GM12878 (cell line): ENCODE data around the gene ISL2. TPM values are rescaled to one million over a fixed set of nuclear protein-coding genes. Genes with fewer than 3 reads are reported as not detected.
A peak's percentile ranks its signal among the peaks of the same experiment; 100 is the strongest.

ENCODE experiments used
- ATAC-seq: fragments of 200-7000 bp; cut with Tn5 transposase; 3 replicates; pipeline ENCODE4 v1.9.1; 2020; ENCODE audit warnings: mild to moderate bottlenecking, moderate library complexity
- BruUV-seq: library from RNA; stranded (reverse); fragments of 400-500 nt; replicated peaks from 2 replicates; lab custom pipeline; 2021; lab: Mats Ljungman, UMichigan
- CTCF ChIA-PET: fragments of 300-600 bp; sonication (Branson Sonifier 250); formaldehyde crosslinking; extraction: SDS; loops from one replicate; lab custom pipeline; 2021; ENCODE audit warnings: inconsistent platforms; lab: Yijun Ruan, JAX
- POLR2A ChIA-PET: fragments of 350-600 bp; formaldehyde crosslinking; extraction: SDS; loops from one replicate; lab custom pipeline; 2021; ENCODE audit warnings: inconsistent platforms; lab: Charles Lee
- RAD21 ChIA-PET: fragments of 300-600 bp; sonication (Branson Sonifier 250); formaldehyde crosslinking; loops from one replicate; lab custom pipeline; 2023; ENCODE audit warnings: antibody characterized with exemption; ENCODE audit not compliant: unreplicated experiment; lab: Charles Lee
- SMC1A ChIA-PET: fragments of 300-600 bp; sonication (Branson Sonifier 250); formaldehyde crosslinking; loops from one replicate; lab custom pipeline; 2023; ENCODE audit not compliant: unreplicated experiment, uncharacterized antibody; lab: Charles Lee
- DNase-seq: peaks from one replicate; pipeline ENCODE4 v3.0.0-alpha.2; 2011; ENCODE audit warnings: low read depth, low spot score
- FAIRE-seq: peaks from 3 replicates; lab custom pipeline; 2011; peaks lifted over from hg19 to GRCh38; lab: Jason Lieb, UNC
- H2AFZ ChIP-seq: 2 replicates; pipeline ENCODE4 v1.6.0; 2011; ENCODE audit warnings: low read depth, low read length, control low read depth; ENCODE audit not compliant: control insufficient read depth
- H3K27ac ChIP-seq: 2 replicates; pipeline ENCODE4 v1.5.1; 2011; ENCODE audit warnings: control low read depth; ENCODE audit not compliant: control insufficient read depth, insufficient read depth
- H3K27me3 ChIP-seq, 2 experiments: replicated peaks in 1 of 2; 2 replicates each; pipeline versions ENCODE4 v1.6.0 to v1.6.1; 2011; ENCODE audit warnings: low read length in 1 of 2; ENCODE audit not compliant: control insufficient read depth in 2 of 2, insufficient read depth in 2 of 2
- H3K36me3 ChIP-seq, 2 experiments: 2 replicates each; pipeline ENCODE4 v1.5.1; 2011; ENCODE audit warnings: low read length in 1 of 2; ENCODE audit not compliant: control insufficient read depth in 2 of 2, insufficient read depth in 2 of 2
- H3K4me1 ChIP-seq: 2 replicates; pipeline ENCODE4 v1.6.1; 2011; ENCODE audit warnings: mild to moderate bottlenecking, low read length, moderate library complexity, mixed read lengths; ENCODE audit not compliant: control insufficient read depth, insufficient read depth
- H3K4me2 ChIP-seq: 2 replicates; pipeline ENCODE4 v1.6.0; 2011; ENCODE audit warnings: control low read depth; ENCODE audit not compliant: control insufficient read depth, insufficient read depth
- H3K4me3 ChIP-seq: fragments of 200-600 bp; sonication (generic); 2 replicates; pipeline ENCODE4 v1.5.1; 2016
- H3K79me2 ChIP-seq: 2 replicates; pipeline ENCODE4 v1.6.0; 2011; ENCODE audit warnings: low read length; ENCODE audit not compliant: control insufficient read depth, insufficient read depth
- H3K9ac ChIP-seq: 2 replicates; pipeline ENCODE4 v1.8.0; 2011; ENCODE audit warnings: low read length, control low read depth, mixed read lengths; ENCODE audit not compliant: control insufficient read depth, insufficient read depth
- H3K9me3 ChIP-seq: replicated peaks from 3 replicates; pipeline ENCODE4 v1.5.1; 2011; ENCODE audit warnings: mild to moderate bottlenecking, low read length; ENCODE audit not compliant: control insufficient read depth, insufficient read depth
- H4K20me1 ChIP-seq: 2 replicates; pipeline ENCODE4 v1.6.0; 2011; ENCODE audit not compliant: control insufficient read depth, insufficient read depth
- BCL11A ChIP-seq: IDR thresholded peaks from 2 replicates; pipeline ENCODE4 v1.6.1; 2011; ENCODE audit warnings: low read depth, low read length
- BCL3 ChIP-seq: IDR thresholded peaks from 2 replicates; pipeline ENCODE4 v1.6.1; 2011; ENCODE audit warnings: borderline replicate concordance, low read depth, mild to moderate bottlenecking, moderate library complexity, low read length; ENCODE audit not compliant: insufficient read depth, poor library complexity, severe bottlenecking
- EED ChIP-seq: sonication (generic); IDR thresholded peaks from 2 replicates; pipeline ENCODE4 v1.6.1; 2016; ENCODE audit warnings: antibody characterized with exemption, low read depth
- EP300 ChIP-seq, 2 experiments: fragments of 150-350 bp in 1 of 2; IDR thresholded peaks; 2 replicates each; pipeline ENCODE4 v1.6.1; 2011 to 2012; ENCODE audit warnings: low read depth in 2 of 2, low read length in 2 of 2, borderline replicate concordance in 1 of 2, improper control_type of control experiment in 1 of 2, inconsistent platforms in 1 of 2; ENCODE audit not compliant: control insufficient read depth in 1 of 2
- IRF4 ChIP-seq: IDR thresholded peaks from 2 replicates; pipeline ENCODE4 v1.6.1; 2011; ENCODE audit warnings: low read depth, low read length
- MLLT1 ChIP-seq: fragments of 450-650 bp; IDR thresholded peaks from 2 replicates; pipeline ENCODE4 v1.6.1; 2016; ENCODE audit warnings: mild to moderate bottlenecking
- NR2C1 ChIP-seq: fragments of 450-650 bp; IDR thresholded peaks from 2 replicates; pipeline ENCODE4 v1.6.1; 2017; ENCODE audit warnings: antibody characterized with exemption, mild to moderate bottlenecking, moderate library complexity
- NRF1 ChIP-seq: conservative IDR thresholded peaks from 2 replicates; pipeline ENCODE4 v1.6.1; 2011; ENCODE audit warnings: mild to moderate bottlenecking, low read depth, low read length, improper control_type of control experiment
- PAX5 ChIP-seq: IDR thresholded peaks from 2 replicates; pipeline ENCODE4 v1.6.1; 2011; ENCODE audit warnings: low read depth, low read length, borderline replicate concordance
- POU2F2 ChIP-seq: IDR thresholded peaks from 3 replicates; pipeline ENCODE4 v1.6.1; 2011; ENCODE audit warnings: low read depth, mild to moderate bottlenecking, low read length, borderline replicate concordance
- WGBS: methylation state at CpG from one replicate; pipeline ENCODE4 v1.1.6; 2016; ENCODE audit warnings: low lambda C conversion rate; ENCODE audit not compliant: insufficient replicate concordance, insufficient coverage; ENCODE audit errors: missing lambda C conversion rate; 5-methylcytosine and 5-hydroxymethylcytosine counted together
- in situ Hi-C: fragments of 300-500 bp; cut with MboI; formaldehyde crosslinking; loops from 9 replicates; pipeline ENCODE4 v1.14.3; 2018; ENCODE audit warnings: mixed read lengths
- intact Hi-C: fragments of 100-400 bp; cut with micrococcal nuclease; formaldehyde crosslinking; loops from one replicate; pipeline ENCODE4 v1.14.2; 2022; ENCODE audit not compliant: unreplicated experiment
- polyA plus RNA-seq, 11 experiments: library from polyadenylated mRNA; depleted of rRNA in 4 of 11; unstranded in 6 of 11; stranded (reverse) in 5 of 11; fragments of >200 nt; fragmentation: Nextera tagmentation in 4 of 11; fragmentation: Illumina TruSeq in 1 of 11; extraction: Ambion mirVana in 4 of 11; extraction: Trizol in 1 of 11; gene quantifications; 1 replicate in 1 of 11; 2 replicates in 10 of 11; pipeline versions ENCODE4 v1.2.1 to v1.2.3, GENCODE V29; 2011 to 2016; ENCODE audit warnings: inconsistent platforms in 2 of 11, missing spikeins in 2 of 11, low read depth in 1 of 11
- total RNA-seq, 4 experiments: library from RNA; depleted of rRNA in 3 of 4; stranded (reverse); fragments of >200 nt in 3 of 4; fragmentation: Illumina TruSeq in 1 of 4; extraction: Trizol in 1 of 4; gene quantifications; 2 replicates each; pipeline versions ENCODE4 v1.2.1 to v1.2.3, GENCODE V29; 2013 to 2021
- TF ChIP-seq, protein P1 (sequence below): fragments of 450-650 bp; IDR thresholded peaks from 2 replicates; pipeline ENCODE4 v1.6.1; 2017; ENCODE audit warnings: antibody characterized with exemption, mild to moderate bottlenecking, moderate library complexity
- TF ChIP-seq, protein P2 (sequence below): fragments of 450-650 bp; IDR thresholded peaks from 2 replicates; pipeline ENCODE4 v1.6.1; 2017; ENCODE audit warnings: mild to moderate bottlenecking

Gene ISL2
- total and polyA plus RNA-seq, 10 of the 15 experiments (the other 5 are each of a cell fraction or from before 2014, with no cell fraction given): 0.05 to 0.26 (median 0.08) TPM; not detected in 7

GRCh38 chr15:76311100-76311953 lies 25.2 kb upstream of the ISL2 start, which contains the start of gene ETFA:
Gene ETFA (minus strand): TSS chr15:76311469. CDS start chr15:76311388, 81 bp downstream.
- ChIA-PET CTCF (interaction anchor here (0.9 kb wide), 1 partner anchor 109 kb away, joined by 3 read pairs; no protein-coding TSS in a partner anchor), RAD21 (interaction anchor here (0.6 to 1.8 kb wide), 4 partner anchors 13 to 34 kb away, joined by 3 to 8 read pairs (median 4); partner anchors contain the start of gene ISL2), POLR2A (interaction anchor here (0.6 to 1.5 kb wide), 3 partner anchors 16 to 25 kb away, joined by 3 to 9 read pairs (median 3); no protein-coding TSS in a partner anchor), SMC1A (interaction anchor here (0.9 to 2.5 kb wide), 5 partner anchors 14 to 86 kb away, joined by 3 to 8 read pairs (median 4); no protein-coding TSS in a partner anchor)
- no TSS peak for BruUV-seq
- Histone ChIP-seq H3K27ac (peak within 1 kb of the TSS; percentile 75), H3K9me3 (no peaks in the 10 kb centered on the region), H4K20me1 (no peaks in the 10 kb centered on the region), H3K4me2 (peak within 1 kb of the TSS; percentile 96), H3K36me3 (no peaks in the 10 kb centered on the region), H3K27me3 (no peaks in the 10 kb centered on the region), H3K4me3 (peak within 1 kb of the TSS; percentile 99), H3K4me1 (peaks cover 3% of the 10 kb centered on the region; the same call in 1 of the 2 replicates), H3K9ac (peak within 1 kb of the TSS; percentile 94), H3K79me2 (peaks cover 50% of the 10 kb centered on the region), H2AFZ (peak within 1 kb of the TSS; percentile 99)
- ATAC-seq: peak; percentile 99
- WGBS: under 1% methylated on average over 60 of the region's 60 CpGs
- in situ Hi-C loops (no loop called here), intact Hi-C loops (no loop called here)
- DNase-seq: peak; percentile 91
- peak; percentile 61 for FAIRE-seq
- TF ChIP-seq BCL3: peak; percentile 46
- TF ChIP-seq MLLT1: peak; percentile 60; the same call in 1 of the 2 replicates
- TF ChIP-seq NRF1: peak; percentile 55
- peak; percentile 20 for TF ChIP-seq EED
- no peak for TF ChIP-seq EP300 (IDR thresholded peaks at IDR 0.05; ENCODE audit: borderline replicate concordance in 1 of 2, control insufficient read depth in 1 of 2, low read depth in 2 of 2, low read length in 2 of 2)
- peak; percentile 78; the same call in 2 of the 3 replicates for TF ChIP-seq POU2F2
- no peak for TF ChIP-seq IRF4
- peak; percentile 63; the same call in 1 of the 2 replicates for TF ChIP-seq NR2C1
- peak; percentile 43; the same call in 1 of the 2 replicates for TF ChIP-seq PAX5
- TF ChIP-seq BCL11A: no peak
- TF ChIP-seq, protein P1, sequence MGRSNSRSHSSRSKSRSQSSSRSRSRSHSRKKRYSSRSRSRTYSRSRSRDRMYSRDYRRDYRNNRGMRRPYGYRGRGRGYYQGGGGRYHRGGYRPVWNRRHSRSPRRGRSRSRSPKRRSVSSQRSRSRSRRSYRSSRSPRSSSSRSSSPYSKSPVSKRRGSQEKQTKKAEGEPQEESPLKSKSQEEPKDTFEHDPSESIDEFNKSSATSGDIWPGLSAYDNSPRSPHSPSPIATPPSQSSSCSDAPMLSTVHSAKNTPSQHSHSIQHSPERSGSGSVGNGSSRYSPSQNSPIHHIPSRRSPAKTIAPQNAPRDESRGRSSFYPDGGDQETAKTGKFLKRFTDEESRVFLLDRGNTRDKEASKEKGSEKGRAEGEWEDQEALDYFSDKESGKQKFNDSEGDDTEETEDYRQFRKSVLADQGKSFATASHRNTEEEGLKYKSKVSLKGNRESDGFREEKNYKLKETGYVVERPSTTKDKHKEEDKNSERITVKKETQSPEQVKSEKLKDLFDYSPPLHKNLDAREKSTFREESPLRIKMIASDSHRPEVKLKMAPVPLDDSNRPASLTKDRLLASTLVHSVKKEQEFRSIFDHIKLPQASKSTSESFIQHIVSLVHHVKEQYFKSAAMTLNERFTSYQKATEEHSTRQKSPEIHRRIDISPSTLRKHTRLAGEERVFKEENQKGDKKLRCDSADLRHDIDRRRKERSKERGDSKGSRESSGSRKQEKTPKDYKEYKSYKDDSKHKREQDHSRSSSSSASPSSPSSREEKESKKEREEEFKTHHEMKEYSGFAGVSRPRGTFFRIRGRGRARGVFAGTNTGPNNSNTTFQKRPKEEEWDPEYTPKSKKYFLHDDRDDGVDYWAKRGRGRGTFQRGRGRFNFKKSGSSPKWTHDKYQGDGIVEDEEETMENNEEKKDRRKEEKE: no peak
- TF ChIP-seq, protein P2, sequence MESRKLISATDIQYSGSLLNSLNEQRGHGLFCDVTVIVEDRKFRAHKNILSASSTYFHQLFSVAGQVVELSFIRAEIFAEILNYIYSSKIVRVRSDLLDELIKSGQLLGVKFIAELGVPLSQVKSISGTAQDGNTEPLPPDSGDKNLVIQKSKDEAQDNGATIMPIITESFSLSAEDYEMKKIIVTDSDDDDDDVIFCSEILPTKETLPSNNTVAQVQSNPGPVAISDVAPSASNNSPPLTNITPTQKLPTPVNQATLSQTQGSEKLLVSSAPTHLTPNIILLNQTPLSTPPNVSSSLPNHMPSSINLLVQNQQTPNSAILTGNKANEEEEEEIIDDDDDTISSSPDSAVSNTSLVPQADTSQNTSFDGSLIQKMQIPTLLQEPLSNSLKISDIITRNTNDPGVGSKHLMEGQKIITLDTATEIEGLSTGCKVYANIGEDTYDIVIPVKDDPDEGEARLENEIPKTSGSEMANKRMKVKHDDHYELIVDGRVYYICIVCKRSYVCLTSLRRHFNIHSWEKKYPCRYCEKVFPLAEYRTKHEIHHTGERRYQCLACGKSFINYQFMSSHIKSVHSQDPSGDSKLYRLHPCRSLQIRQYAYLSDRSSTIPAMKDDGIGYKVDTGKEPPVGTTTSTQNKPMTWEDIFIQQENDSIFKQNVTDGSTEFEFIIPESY: no peak
